Measurements from ENCODE around the gene TOPAZ1.
"Not testable (repeated sequence)": the region's sequence is repeated elsewhere in the genome, so short reads cannot be mapped to it uniquely, and the experiment has no call there.

Gene TOPAZ1

DNA sequence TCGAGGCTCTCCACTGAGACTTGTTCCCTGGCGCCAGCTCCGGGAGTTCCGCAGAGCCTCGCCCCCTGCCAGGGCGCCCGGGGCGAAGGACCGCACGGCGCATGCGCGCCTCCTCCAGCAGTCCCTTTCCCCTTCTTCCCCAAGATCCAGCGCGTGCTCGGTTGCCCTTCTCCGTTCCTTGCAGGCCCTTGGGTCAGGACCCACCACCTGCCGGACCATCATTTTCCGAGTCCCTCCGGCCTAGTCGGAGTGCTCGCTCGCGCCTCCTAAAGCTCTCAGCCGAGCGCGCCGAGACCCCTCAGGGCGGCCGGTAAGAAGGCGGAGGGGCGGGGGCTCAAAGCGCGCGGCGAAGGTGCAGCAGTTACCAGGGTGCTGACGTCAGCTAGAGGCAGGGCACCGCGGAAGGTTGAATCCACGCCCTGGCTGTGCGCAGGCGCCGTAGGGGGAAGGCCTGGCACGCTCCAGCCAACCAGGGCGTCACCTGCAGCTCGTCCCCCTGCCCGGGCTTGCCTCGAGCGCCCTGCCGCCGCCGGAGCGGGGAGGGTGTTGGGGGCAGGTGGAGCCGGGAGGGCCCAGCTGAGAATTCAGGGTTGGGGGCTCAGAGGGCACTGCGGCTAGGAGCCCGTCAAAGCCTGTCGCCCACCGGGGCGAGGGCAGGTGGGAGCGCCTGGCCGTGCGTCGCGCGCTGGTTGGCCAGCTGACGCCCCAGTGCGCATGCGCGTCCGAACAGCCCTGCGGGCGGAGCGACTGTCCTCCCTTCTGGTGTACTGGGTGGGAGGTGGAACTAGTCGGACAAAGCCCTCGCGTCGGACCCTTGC, 96.5 kb downstream of the TOPAZ1 start, which contains the start of gene TCAIM:
TCAIM (plus strand) TSS at position 757 of the 818 bp plus-strand sequence. CDS start 16,017 bp downstream, outside the sequence.
- peak; percentile 75 for DNase-seq

GRCh38 chr3:44338828-44339127, 97.1 kb downstream of the TOPAZ1 start:
- DNase-seq: no peak

GRCh38 chr3:44339181-44340057, 97.7 kb downstream of the TOPAZ1 start:
- DNase-seq: no peak

DNA sequence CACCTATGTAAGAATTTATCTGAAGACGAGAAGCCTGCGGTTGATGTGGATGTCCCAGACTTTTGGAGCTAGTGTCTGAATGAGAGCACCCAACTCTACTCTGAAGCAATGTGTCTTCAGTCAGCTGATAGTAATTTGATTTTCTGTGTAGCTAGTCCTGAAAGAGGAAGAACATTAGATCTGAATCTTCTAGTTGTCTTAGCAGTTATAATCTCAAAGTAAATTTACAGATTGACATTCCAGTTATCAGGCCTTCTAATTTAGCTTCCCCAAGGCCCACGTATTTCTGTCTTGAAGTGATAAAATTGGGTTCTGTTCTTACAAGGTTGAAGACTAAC, 98.3 kb downstream of the TOPAZ1 start:
- no peak for DNase-seq

GRCh38 chr3:44342176-44342790, 100.6 kb downstream of the TOPAZ1 start:
- DNase-seq: no peak

- DNase-seq: no peak
These were observed 101.7 kb downstream of the TOPAZ1 start for GRCh38 chr3:44343421-44343820.

DNA sequence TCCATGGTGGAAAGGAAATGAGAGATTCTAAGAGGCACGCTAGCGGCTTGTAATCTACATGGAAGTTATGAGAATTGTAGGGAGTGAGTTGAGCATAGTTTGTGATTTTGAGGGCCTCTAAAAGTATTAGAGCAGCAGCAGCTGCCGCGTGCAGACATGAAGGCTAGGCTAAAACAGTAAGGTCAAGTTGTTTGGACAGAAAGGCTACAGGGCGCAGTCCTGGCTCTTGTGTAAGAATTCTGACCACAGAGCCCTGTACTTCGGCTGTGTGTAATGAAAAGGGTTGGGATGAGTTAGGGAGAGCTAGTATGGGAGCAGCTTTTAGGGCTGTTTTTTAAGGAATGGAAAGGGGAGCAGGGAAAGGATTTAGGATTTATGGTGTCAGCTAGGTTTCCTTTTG, 104.9 kb downstream of the TOPAZ1 start:
- DNase-seq: not testable (repeated sequence)

GRCh38 chr3:44348993-44349392, 107.3 kb downstream of the TOPAZ1 start:
- no peak for DNase-seq

GRCh38 chr3:44353355-44353924, 111.8 kb downstream of the TOPAZ1 start:
- no peak for DNase-seq

DNA sequence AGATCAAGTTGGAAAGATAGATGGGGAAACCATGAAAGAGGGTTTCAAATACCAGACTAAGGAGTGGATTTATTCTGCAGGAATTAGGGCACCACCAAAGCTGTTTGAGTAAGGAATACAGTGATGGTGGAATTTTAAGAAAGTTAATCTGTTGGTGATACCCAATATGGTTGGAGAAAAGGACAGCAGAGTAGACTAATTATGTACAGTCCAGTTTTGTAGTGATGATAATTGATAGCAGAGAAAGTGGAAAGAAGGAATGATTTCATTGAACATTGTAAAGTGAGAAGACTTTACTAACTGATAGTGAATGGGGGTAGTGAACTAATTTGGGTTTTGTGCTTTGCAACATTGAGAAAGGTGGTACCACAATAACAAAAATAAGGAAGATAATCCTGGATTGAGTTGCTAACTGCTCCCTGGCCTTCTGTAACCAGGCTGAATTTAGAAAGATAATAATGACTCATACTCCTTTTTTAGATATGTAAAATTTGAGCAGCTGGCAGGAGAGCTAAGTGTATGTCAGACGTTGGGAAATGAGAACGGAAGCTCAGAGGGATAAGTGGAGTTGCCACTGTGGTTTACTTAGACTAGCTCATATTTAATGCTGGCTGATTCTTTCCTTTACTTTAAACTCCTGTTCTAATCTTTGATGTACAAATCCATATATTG, 113.8 kb downstream of the TOPAZ1 start:
- peak; percentile 1 for DNase-seq

DNA sequence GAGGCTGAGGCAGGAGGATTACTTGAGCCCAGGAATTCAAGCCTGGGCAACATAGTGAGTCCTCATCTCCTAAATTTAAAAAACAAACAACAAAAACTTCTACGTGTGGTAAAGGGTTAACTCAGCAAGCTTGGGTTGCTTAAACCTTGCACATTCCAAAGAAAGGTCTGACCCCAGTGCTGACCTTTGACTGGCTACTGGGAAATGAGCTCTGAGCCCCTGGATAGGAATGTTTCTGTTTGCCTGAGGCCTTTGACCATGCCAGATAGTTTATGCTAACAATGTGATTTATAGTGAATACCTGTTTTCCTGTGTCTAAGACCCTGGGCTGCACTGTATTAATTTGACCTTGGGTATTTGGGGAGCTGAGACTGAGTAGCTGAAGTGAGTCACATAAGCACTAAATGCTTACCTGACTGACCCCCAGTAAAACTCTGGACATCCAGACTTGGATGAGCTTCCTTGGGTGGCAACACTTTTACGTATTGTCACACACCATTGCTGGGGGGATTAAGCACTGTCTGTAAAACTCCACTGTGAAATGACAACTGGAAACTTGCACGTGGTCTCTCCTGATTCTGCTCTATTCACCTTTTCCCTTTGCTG, 117.6 kb downstream of the TOPAZ1 start:
- no peak for DNase-seq

DNA sequence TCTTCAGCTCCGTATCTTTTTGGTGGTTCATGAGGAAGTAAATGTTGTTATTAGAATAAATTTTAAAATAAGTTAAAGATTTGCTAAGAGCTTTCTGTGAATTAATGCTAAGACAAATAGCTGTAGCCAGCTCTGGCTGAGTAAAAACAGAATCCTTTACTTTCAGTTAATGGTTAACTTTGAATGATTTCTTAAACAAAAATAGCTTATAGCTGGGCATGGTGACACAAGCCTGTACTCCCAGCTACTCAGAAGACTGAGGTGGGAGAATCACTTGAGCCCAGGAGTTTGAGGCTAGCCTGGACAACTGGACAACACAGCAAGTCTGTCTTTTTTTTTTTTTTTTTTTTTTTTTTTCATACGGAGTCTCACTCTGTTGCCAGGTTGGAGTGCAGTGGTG, 121.9 kb downstream of the TOPAZ1 start:
- no peak for DNase-seq

DNA sequence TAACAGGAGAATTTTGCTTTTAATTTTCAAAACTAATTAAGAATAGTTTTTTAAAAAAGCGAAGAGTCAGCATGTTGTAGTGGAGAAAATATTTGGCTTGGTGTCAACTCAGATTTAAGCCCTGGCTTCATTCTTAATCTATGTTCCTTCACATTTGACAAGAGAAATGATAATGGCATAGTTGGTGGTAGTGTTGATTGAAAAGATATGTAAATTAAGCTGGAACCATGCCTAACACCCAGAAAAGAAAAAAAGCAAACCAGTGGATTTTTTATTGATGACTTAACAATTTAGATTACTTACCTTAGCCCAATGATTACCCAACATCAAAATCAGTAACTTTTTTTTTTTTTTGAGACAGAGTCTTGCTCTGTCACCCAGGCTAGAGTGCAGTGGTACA, 124.3 kb downstream of the TOPAZ1 start:
- no peak for DNase-seq

GRCh38 chr3:44375450-44375849, 133.8 kb downstream of the TOPAZ1 start:
- no peak for DNase-seq

Measured in NCI-H1694 treated with DMSO at 0.1 percent for 48 hours (cell line).